H9 (cell line): ENCODE data around the gene CDK8. TPM values are rescaled to one million over a fixed set of nuclear protein-coding genes. Genes with fewer than 3 reads are reported as not detected.

Source experiments
- DNase-seq: peaks from one replicate; pipeline ENCODE4 v3.0.0-alpha.2; 2017
- H2AFZ ChIP-seq: one replicate; pipeline ENCODE4 v1.6.1; 2013; ENCODE audit warnings: mild to moderate bottlenecking, low read length, control low read depth, moderate library complexity
- H2AK5ac ChIP-seq: 2 replicates; pipeline ENCODE4 v1.6.1; 2013; ENCODE audit warnings: low read length, control low read depth, mixed read lengths; ENCODE audit not compliant: insufficient read length
- H2BK120ac ChIP-seq: one replicate; pipeline ENCODE4 v1.6.1; 2013; ENCODE audit warnings: low read depth, mild to moderate bottlenecking, low read length, control low read depth, inconsistent platforms; ENCODE audit not compliant: poor library complexity, severe bottlenecking
- H2BK12ac ChIP-seq: 2 replicates; pipeline ENCODE4 v1.6.1; 2013; ENCODE audit warnings: low read length, control low read depth, mixed read lengths, low read depth; ENCODE audit not compliant: insufficient read length
- H2BK15ac ChIP-seq: 2 replicates; pipeline ENCODE4 v1.6.1; 2013; ENCODE audit warnings: low read depth, low read length, control low read depth
- H2BK20ac ChIP-seq: one replicate; pipeline ENCODE4 v1.6.1; 2013; ENCODE audit warnings: low read depth, mild to moderate bottlenecking, low read length, control low read depth, inconsistent platforms; ENCODE audit not compliant: poor library complexity, severe bottlenecking
- H2BK5ac ChIP-seq: 2 replicates; pipeline ENCODE4 v1.6.1; 2013; ENCODE audit warnings: low read length, control low read depth, mixed read lengths; ENCODE audit not compliant: insufficient read length
- H3K14ac ChIP-seq: 2 replicates; pipeline ENCODE4 v1.6.1; 2013; ENCODE audit warnings: low read length, control low read depth; ENCODE audit not compliant: insufficient read depth
- H3K18ac ChIP-seq: 2 replicates; pipeline ENCODE4 v1.6.1; 2013; ENCODE audit warnings: low read depth, mild to moderate bottlenecking, mixed read lengths, low read length, control low read depth; ENCODE audit not compliant: insufficient read length
- H3K23ac ChIP-seq: 2 replicates; pipeline ENCODE4 v1.6.1; 2013; ENCODE audit warnings: low read length, control low read depth, mixed read lengths, low read depth; ENCODE audit not compliant: insufficient read length
- H3K23me2 ChIP-seq: 2 replicates; pipeline ENCODE4 v1.6.1; 2013; ENCODE audit warnings: low read depth, mild to moderate bottlenecking, mixed read lengths, low read length, control low read depth; ENCODE audit not compliant: insufficient read length, poor library complexity, severe bottlenecking
- H3K27ac ChIP-seq: 2 replicates; pipeline ENCODE4 v1.5.1; 2013; ENCODE audit warnings: low read length, control low read depth, mixed read lengths, low read depth; ENCODE audit not compliant: insufficient read length
- H3K27me3 ChIP-seq: 2 replicates; pipeline ENCODE4 v1.6.1; 2013; ENCODE audit warnings: low read length, control low read depth, inconsistent platforms; ENCODE audit not compliant: insufficient read depth
- H3K4ac ChIP-seq: 2 replicates; pipeline ENCODE4 v1.6.1; 2013; ENCODE audit warnings: low read depth, mild to moderate bottlenecking, control low read depth, inconsistent platforms, low read length, moderate library complexity
- H3K4me1 ChIP-seq: 2 replicates; pipeline ENCODE4 v1.6.1; 2013; ENCODE audit warnings: low read length, control low read depth, inconsistent platforms; ENCODE audit not compliant: insufficient read depth
- H3K4me2 ChIP-seq: 2 replicates; pipeline ENCODE4 v1.6.1; 2013; ENCODE audit warnings: low read length, control low read depth, mixed read lengths; ENCODE audit not compliant: insufficient read length, insufficient read depth
- H3K56ac ChIP-seq: 2 replicates; pipeline ENCODE4 v1.6.1; 2013; ENCODE audit warnings: low read depth, mild to moderate bottlenecking, mixed read lengths, low read length, control low read depth; ENCODE audit not compliant: insufficient read length
- H3K79me1 ChIP-seq: 2 replicates; pipeline ENCODE4 v1.6.1; 2013; ENCODE audit warnings: low read depth, mild to moderate bottlenecking, moderate library complexity, low read length, control low read depth, inconsistent platforms; ENCODE audit not compliant: insufficient read depth, poor library complexity, severe bottlenecking
- H3K79me2 ChIP-seq: 2 replicates; pipeline ENCODE4 v1.6.1; 2013; ENCODE audit warnings: low read length, control low read depth, inconsistent platforms; ENCODE audit not compliant: insufficient read depth
- H3K9ac ChIP-seq: 2 replicates; pipeline ENCODE4 v1.6.1; 2013; ENCODE audit warnings: low read length, control low read depth, mixed read lengths; ENCODE audit not compliant: insufficient read length; ENCODE audit errors: extremely low read depth
- H3K9me3 ChIP-seq: one replicate; pipeline ENCODE4 v1.6.1; 2013; ENCODE audit warnings: low read depth, low read length, inconsistent platforms; ENCODE audit not compliant: control insufficient read depth
- H3T11ph ChIP-seq: one replicate; pipeline ENCODE4 v1.6.1; 2013; ENCODE audit warnings: mild to moderate bottlenecking, low read length, control low read depth, inconsistent platforms
- H4K20me1 ChIP-seq: one replicate; pipeline ENCODE4 v1.6.1; 2013; ENCODE audit not compliant: control insufficient read depth, insufficient read length, insufficient read depth
- H4K5ac ChIP-seq: 2 replicates; pipeline ENCODE4 v1.6.1; 2013; ENCODE audit warnings: low read depth, mild to moderate bottlenecking, mixed read lengths, low read length, control low read depth; ENCODE audit not compliant: insufficient read length
- H4K8ac ChIP-seq: replicated peaks from 2 replicates; pipeline ENCODE4 v1.6.1; 2013; ENCODE audit warnings: low read length, control low read depth, mixed read lengths, low read depth; ENCODE audit not compliant: insufficient read length
- H4K91ac ChIP-seq: 2 replicates; pipeline ENCODE4 v1.6.1; 2013; ENCODE audit warnings: low read depth, mild to moderate bottlenecking, moderate library complexity, mixed read lengths, low read length, control low read depth; ENCODE audit not compliant: insufficient read length
- H3K27ac Mint-ChIP-seq, 3 experiments: 2 replicates in 2 of 3; 3 replicates in 1 of 3; pipeline ENCODE4 v1.8.0; 2020 to 2021; ENCODE audit warnings: mixed read lengths in 3 of 3, mild to moderate bottlenecking in 1 of 3, moderate library complexity in 1 of 3
- H3K27me3 Mint-ChIP-seq: 2 replicates; pipeline ENCODE4 v1.8.0; 2021; ENCODE audit warnings: low read depth, mild to moderate bottlenecking, moderate library complexity, mixed read lengths
- H3K36me3 Mint-ChIP-seq, 3 experiments: 2 replicates in 2 of 3; 3 replicates in 1 of 3; pipeline ENCODE4 v1.8.0; 2020 to 2021; ENCODE audit warnings: low read depth in 3 of 3, mixed read lengths in 3 of 3; ENCODE audit not compliant: insufficient read depth in 1 of 3
- H3K4me1 Mint-ChIP-seq, 2 experiments: 2 replicates each; pipeline ENCODE4 v1.8.0; 2020; ENCODE audit warnings: mixed read lengths in 2 of 2
- H3K4me3 Mint-ChIP-seq, 2 experiments: 2 replicates in 1 of 2; 3 replicates in 1 of 2; pipeline ENCODE4 v1.8.0; 2020 to 2021; ENCODE audit warnings: mild to moderate bottlenecking in 2 of 2, mixed read lengths in 2 of 2, moderate library complexity in 1 of 2
- H3K9me3 Mint-ChIP-seq, 2 experiments: 2 replicates in 1 of 2; 3 replicates in 1 of 2; pipeline ENCODE4 v1.8.0; 2020; ENCODE audit warnings: mild to moderate bottlenecking in 2 of 2, mixed read lengths in 2 of 2, moderate library complexity in 1 of 2
- WGBS: extraction: QIAGEN DNeasy Blood & Tissue Kit; methylation state at CpG from one replicate; pipeline ENCODE4 v1.1.7; 2013; ENCODE audit warnings: missing lambda C conversion rate, low lambda C conversion rate, mixed read lengths; ENCODE audit not compliant: insufficient read length; ENCODE audit errors: extremely low coverage; 5-methylcytosine and 5-hydroxymethylcytosine counted together
- total RNA-seq: library from RNA; stranded (reverse); gene quantifications from 2 replicates; pipeline ENCODE4 v1.2.1, GENCODE V29; 2021
- TF ChIP-seq, protein P1 (sequence below): fragments of 200-600 bp; sonication (generic); conservative IDR thresholded peaks from 3 replicates; pipeline ENCODE4 v1.8.0; 2021; ENCODE audit warnings: antibody characterized with exemption, mild to moderate bottlenecking

Gene CDK8
- total RNA-seq, 1 experiment from 2014 or later, result 18.1 TPM

- no peak overlapping the region for H2BK20ac ChIP-seq
- H4K20me1 ChIP-seq, result no peaks in the 10 kb centered on the region
- no peak overlapping the region for H3K27ac ChIP-seq
- H3K4me2 ChIP-seq, result no peak overlapping the region
- Mint-ChIP-seq H3K9me3 (no peaks in the 10 kb centered on the region), H3K27me3 (no peaks in the 10 kb centered on the region), H3K27ac (no peak overlapping the region), H3K36me3 (no peaks in the 10 kb centered on the region), H3K4me1 (peaks cover 0 to 6% of the 10 kb centered on the region in 2 experiments; a peak in 2 of 4 replicates), H3K4me3 (no peak overlapping the region)
- no peaks in the 10 kb centered on the region for H3K23me2 ChIP-seq
- no peak overlapping the region for H2AFZ ChIP-seq
- H3K14ac ChIP-seq, result no peak overlapping the region
- no peak overlapping the region for H2BK5ac ChIP-seq
- no peak overlapping the region for H3K56ac ChIP-seq
- no peaks in the 10 kb centered on the region for H3K79me1 ChIP-seq
- H3T11ph ChIP-seq, result no peak overlapping the region
- H4K5ac ChIP-seq, result no peak overlapping the region
- no peak overlapping the region for H4K91ac ChIP-seq
- H3K9me3 ChIP-seq, result no peaks in the 10 kb centered on the region
- H2BK120ac ChIP-seq, result no peak overlapping the region
- no peak overlapping the region for H2BK15ac ChIP-seq
- no peak for DNase-seq
- H3K27me3 ChIP-seq, result no peaks in the 10 kb centered on the region
- no peaks in the 10 kb centered on the region for H3K4me1 ChIP-seq
- TF ChIP-seq, protein P1, sequence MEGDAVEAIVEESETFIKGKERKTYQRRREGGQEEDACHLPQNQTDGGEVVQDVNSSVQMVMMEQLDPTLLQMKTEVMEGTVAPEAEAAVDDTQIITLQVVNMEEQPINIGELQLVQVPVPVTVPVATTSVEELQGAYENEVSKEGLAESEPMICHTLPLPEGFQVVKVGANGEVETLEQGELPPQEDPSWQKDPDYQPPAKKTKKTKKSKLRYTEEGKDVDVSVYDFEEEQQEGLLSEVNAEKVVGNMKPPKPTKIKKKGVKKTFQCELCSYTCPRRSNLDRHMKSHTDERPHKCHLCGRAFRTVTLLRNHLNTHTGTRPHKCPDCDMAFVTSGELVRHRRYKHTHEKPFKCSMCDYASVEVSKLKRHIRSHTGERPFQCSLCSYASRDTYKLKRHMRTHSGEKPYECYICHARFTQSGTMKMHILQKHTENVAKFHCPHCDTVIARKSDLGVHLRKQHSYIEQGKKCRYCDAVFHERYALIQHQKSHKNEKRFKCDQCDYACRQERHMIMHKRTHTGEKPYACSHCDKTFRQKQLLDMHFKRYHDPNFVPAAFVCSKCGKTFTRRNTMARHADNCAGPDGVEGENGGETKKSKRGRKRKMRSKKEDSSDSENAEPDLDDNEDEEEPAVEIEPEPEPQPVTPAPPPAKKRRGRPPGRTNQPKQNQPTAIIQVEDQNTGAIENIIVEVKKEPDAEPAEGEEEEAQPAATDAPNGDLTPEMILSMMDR, result no peak
- no peak overlapping the region for H3K23ac ChIP-seq
- no peak overlapping the region for H3K9ac ChIP-seq
- WGBS, result no CpG with 5 or more reads among the region's 14 CpGs
- H3K18ac ChIP-seq, result no peak overlapping the region
- no peak overlapping the region for H2AK5ac ChIP-seq
- H3K4ac ChIP-seq, result no peak overlapping the region
- no peak overlapping the region for H2BK12ac ChIP-seq
- H4K8ac ChIP-seq, result no peak overlapping the region
- no peaks in the 10 kb centered on the region for H3K79me2 ChIP-seq
These were observed 170.3 kb downstream of the CDK8 start for GRCh38 chr13:26424181-26424580.
